ENCODE data around the gene OPN5. TPM values are rescaled to one million over a fixed set of nuclear protein-coding genes. Genes with fewer than 3 reads are reported as not detected.
"Not testable (repeated sequence)": the region's sequence is repeated elsewhere in the genome, so short reads cannot be mapped to it uniquely, and the experiment has no call there.

OPN5 gene
- total RNA-seq, 1 donor from 2014 or later = not detected

DNA sequence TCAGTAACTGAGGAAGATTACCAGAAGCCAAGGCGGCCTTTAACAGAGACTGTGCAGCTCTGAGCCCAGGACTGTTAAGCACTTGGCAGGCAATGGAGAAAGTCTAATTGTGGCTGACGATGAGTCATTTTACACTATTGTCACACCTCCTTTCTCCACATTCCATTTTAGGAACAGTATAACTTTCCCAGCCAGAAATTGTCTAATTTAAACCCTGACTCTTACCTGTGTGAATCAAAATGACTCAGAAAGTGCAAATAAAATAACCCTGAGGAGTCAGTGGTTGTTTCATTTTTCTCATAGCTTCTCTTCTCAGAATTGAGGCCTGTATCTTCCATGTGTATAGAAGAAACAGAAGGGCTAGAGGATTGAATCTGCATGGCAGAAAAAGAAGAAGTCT, 40.0 kb upstream of the OPN5 start:
- TF ChIP-seq, protein P1, sequence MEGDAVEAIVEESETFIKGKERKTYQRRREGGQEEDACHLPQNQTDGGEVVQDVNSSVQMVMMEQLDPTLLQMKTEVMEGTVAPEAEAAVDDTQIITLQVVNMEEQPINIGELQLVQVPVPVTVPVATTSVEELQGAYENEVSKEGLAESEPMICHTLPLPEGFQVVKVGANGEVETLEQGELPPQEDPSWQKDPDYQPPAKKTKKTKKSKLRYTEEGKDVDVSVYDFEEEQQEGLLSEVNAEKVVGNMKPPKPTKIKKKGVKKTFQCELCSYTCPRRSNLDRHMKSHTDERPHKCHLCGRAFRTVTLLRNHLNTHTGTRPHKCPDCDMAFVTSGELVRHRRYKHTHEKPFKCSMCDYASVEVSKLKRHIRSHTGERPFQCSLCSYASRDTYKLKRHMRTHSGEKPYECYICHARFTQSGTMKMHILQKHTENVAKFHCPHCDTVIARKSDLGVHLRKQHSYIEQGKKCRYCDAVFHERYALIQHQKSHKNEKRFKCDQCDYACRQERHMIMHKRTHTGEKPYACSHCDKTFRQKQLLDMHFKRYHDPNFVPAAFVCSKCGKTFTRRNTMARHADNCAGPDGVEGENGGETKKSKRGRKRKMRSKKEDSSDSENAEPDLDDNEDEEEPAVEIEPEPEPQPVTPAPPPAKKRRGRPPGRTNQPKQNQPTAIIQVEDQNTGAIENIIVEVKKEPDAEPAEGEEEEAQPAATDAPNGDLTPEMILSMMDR (conservative IDR thresholded peaks at IDR 0.05; ENCODE audit: low read depth, low read length) = no peak
- DNase-seq (ENCODE audit: low read depth) = peak; percentile 71
- no peak overlapping the region for H3K4me3 ChIP-seq (ENCODE audit: low read depth, low read length)

- H3K4me3 ChIP-seq (ENCODE audit: low read depth, low read length) = no peak overlapping the region
- TF ChIP-seq, protein P1 (conservative IDR thresholded peaks at IDR 0.05; ENCODE audit: low read depth, low read length) = no peak
- no peak for DNase-seq (ENCODE audit: low read depth)
These were observed 38.1 kb upstream of the OPN5 start for GRCh38 chr6:47743744-47744143.

DNA sequence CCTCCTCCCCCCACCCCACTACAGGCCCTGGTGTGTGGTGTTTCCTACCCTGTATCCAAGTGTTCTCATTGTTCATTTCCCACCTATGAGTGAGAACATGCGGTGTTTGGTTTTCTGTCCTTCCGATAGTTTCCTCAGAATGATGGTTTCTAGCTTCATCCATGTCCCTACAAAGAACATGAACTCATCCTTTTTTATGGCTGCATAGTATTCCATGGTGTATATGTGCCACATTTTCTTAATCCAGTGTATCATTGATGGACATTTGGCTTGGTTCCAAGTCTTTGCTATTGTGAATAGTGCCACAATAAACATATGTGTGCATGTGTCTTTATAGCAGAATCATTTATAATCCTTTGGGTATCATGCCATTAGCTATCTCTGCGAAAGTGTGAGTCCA, 36.6 kb upstream of the OPN5 start:
- not testable (repeated sequence) for H3K4me3 ChIP-seq (ENCODE audit: low read depth, low read length); DNase-seq (ENCODE audit: low read depth)

DNA sequence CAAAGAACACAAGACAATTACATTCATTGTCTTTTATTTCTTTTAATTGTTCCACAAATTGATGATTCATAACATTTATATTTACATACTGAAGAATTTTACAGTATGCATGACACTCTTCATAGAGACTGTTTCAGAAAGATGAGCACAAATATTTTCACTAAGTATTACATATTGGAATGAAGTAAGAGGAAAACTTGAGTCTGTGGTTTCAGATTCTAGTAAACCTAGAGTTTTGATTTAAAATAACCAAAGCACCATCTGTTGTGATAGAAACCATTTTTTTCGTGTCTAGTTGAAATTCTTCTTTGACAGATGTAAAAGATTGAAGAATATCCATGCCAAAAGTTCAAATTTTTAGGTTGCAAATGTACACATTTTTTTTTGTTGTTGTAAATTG, 32.1 kb upstream of the OPN5 start:
- TF ChIP-seq, protein P1 (conservative IDR thresholded peaks at IDR 0.05; ENCODE audit: low read depth, low read length) = no peak
- H3K4me3 ChIP-seq (ENCODE audit: low read depth, low read length) = no peak overlapping the region
- no peak for DNase-seq (ENCODE audit: low read depth)

- no peak for DNase-seq (ENCODE audit: low read depth)
- TF ChIP-seq, protein P1 (conservative IDR thresholded peaks at IDR 0.05; ENCODE audit: low read depth, low read length) = no peak
These were observed 29.0 kb upstream of the OPN5 start for GRCh38 chr6:47752801-47753200.

DNA sequence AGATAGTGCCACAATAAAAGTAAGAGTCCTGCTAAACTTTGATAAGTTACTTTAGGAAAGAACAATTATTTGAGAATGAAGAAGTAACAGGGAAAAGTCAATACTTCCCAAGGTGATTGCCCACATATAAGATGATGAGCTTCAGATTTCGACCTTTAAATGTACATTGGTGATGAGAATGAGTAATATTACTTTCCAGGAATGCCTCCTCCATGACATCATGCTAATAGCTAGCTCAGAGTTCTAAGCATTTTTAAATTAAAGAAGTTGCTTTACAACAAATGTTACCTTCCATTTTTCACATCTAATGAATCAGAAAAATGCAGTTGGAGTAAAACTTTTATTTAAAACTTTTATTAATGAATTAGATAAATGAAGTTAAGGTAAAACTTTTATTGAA, 22.5 kb upstream of the OPN5 start:
- TF ChIP-seq, protein P1 (conservative IDR thresholded peaks at IDR 0.05; ENCODE audit: low read depth, low read length) = no peak
- no peak for DNase-seq (ENCODE audit: low read depth)
- H3K4me3 ChIP-seq (ENCODE audit: low read depth, low read length) = no peak overlapping the region

More at GRCh38 chr6:47752801-47753200, 29.0 kb upstream of the OPN5 start:
- H3K4me3 ChIP-seq (ENCODE audit: low read depth, low read length) = no peak overlapping the region

GRCh38 chr6:47762502-47762901, 19.3 kb upstream of the OPN5 start:
- no peak for DNase-seq (ENCODE audit: low read depth)
- TF ChIP-seq, protein P1 (conservative IDR thresholded peaks at IDR 0.05; ENCODE audit: low read depth, low read length) = no peak
- no peak overlapping the region for H3K4me3 ChIP-seq (ENCODE audit: low read depth, low read length)

GRCh38 chr6:47766445-47766844, 15.4 kb upstream of the OPN5 start:
- DNase-seq (ENCODE audit: low read depth) = no peak
- TF ChIP-seq, protein P1 (conservative IDR thresholded peaks at IDR 0.05; ENCODE audit: low read depth, low read length) = no peak
- H3K4me3 ChIP-seq (ENCODE audit: low read depth, low read length) = no peak overlapping the region
